Neuronal stem cell (in vitro differentiated cells): ENCODE data around the gene PRUNE2.

ENCODE experiments used
- DNase-seq: peaks from one replicate; pipeline ENCODE4 v3.0.0-alpha.2; 2013; ENCODE audit warnings: low spot score
- H2AFZ ChIP-seq: one replicate; pipeline ENCODE4 v1.6.1; 2013; ENCODE audit warnings: mild to moderate bottlenecking, low read length, inconsistent platforms
- H2AK5ac ChIP-seq: 2 replicates; pipeline ENCODE4 v1.6.1; 2013; ENCODE audit warnings: low read depth, mild to moderate bottlenecking, inconsistent platforms, low read length, moderate library complexity, mixed read lengths
- H2BK120ac ChIP-seq: 2 replicates; pipeline ENCODE4 v1.6.1; 2013; ENCODE audit warnings: low read depth, mild to moderate bottlenecking, inconsistent platforms, low read length, moderate library complexity, mixed read lengths
- H2BK12ac ChIP-seq: one replicate; pipeline ENCODE4 v1.6.1; 2013; ENCODE audit warnings: low read length, inconsistent platforms
- H2BK15ac ChIP-seq: 2 replicates; pipeline ENCODE4 v1.6.1; 2013; ENCODE audit warnings: mild to moderate bottlenecking, low read length, inconsistent platforms, mixed read lengths
- H2BK5ac ChIP-seq: one replicate; pipeline ENCODE4 v1.6.1; 2013; ENCODE audit warnings: inconsistent platforms, mild to moderate bottlenecking, low read length, moderate library complexity
- H3K14ac ChIP-seq: one replicate; pipeline ENCODE4 v1.6.1; 2013; ENCODE audit warnings: low read length, inconsistent platforms
- H3K18ac ChIP-seq: 2 replicates; pipeline ENCODE4 v1.6.1; 2013; ENCODE audit warnings: low read length, inconsistent platforms
- H3K23ac ChIP-seq: 2 replicates; pipeline ENCODE4 v1.6.1; 2013; ENCODE audit warnings: low read depth, mild to moderate bottlenecking, mixed read lengths, low read length, inconsistent platforms; ENCODE audit not compliant: poor library complexity
- H3K27ac ChIP-seq: replicated peaks from 3 replicates; pipeline ENCODE4 v1.5.1; 2013; ENCODE audit warnings: low read length, inconsistent platforms
- H3K27me3 ChIP-seq, 3 experiments: 2 replicates each; pipeline ENCODE4 v1.6.1; 2013; ENCODE audit warnings: low read length in 3 of 3, mild to moderate bottlenecking in 2 of 3, inconsistent platforms in 1 of 3, low read depth in 1 of 3, mixed read lengths in 1 of 3, moderate library complexity in 1 of 3; ENCODE audit not compliant: control insufficient read depth in 3 of 3, insufficient read depth in 3 of 3
- H3K36me3 ChIP-seq, 2 donors: replicated peaks in 1 of 2; 2 replicates each; pipeline ENCODE4 v1.6.1; 2013; ENCODE audit warnings: low read length in 2 of 2; ENCODE audit not compliant: control insufficient read depth in 2 of 2, insufficient read depth in 2 of 2
- H3K4ac ChIP-seq: 2 replicates; pipeline ENCODE4 v1.6.1; 2013; ENCODE audit warnings: inconsistent platforms, mild to moderate bottlenecking, low read length, moderate library complexity
- H3K4me1 ChIP-seq, 2 donors: 1 replicate in 1 of 2; 2 replicates in 1 of 2; pipeline ENCODE4 v1.6.1; 2013; ENCODE audit warnings: low read length in 2 of 2, low read depth in 1 of 2; ENCODE audit not compliant: control insufficient read depth in 2 of 2, insufficient read depth in 1 of 2
- H3K4me2 ChIP-seq: one replicate; pipeline ENCODE4 v1.6.1; 2013; ENCODE audit warnings: mild to moderate bottlenecking, low read length, inconsistent platforms; ENCODE audit not compliant: insufficient read depth, poor library complexity, severe bottlenecking
- H3K4me3 ChIP-seq, 2 donors: 2 replicates each; pipeline ENCODE4 v1.5.1; 2013; ENCODE audit warnings: low read length in 2 of 2, mild to moderate bottlenecking in 2 of 2, inconsistent platforms in 1 of 2, moderate library complexity in 1 of 2
- H3K79me1 ChIP-seq: one replicate; pipeline ENCODE4 v1.6.1; 2013; ENCODE audit warnings: low read depth, mild to moderate bottlenecking, inconsistent platforms, low read length, moderate library complexity
- H3K9ac ChIP-seq: one replicate; pipeline ENCODE4 v1.6.1; 2013; ENCODE audit warnings: mild to moderate bottlenecking, low read depth, low read length, inconsistent platforms; ENCODE audit not compliant: poor library complexity
- H3K9me3 ChIP-seq, 2 donors: replicated peaks in 1 of 2; 2 replicates each; pipeline versions ENCODE3 to v1.6.1; 2013; ENCODE audit warnings: low read length in 2 of 2, mild to moderate bottlenecking in 2 of 2, inconsistent platforms in 1 of 2, low read depth in 1 of 2, mixed read lengths in 1 of 2, moderate library complexity in 1 of 2; ENCODE audit not compliant: control insufficient read depth in 2 of 2, insufficient read depth in 1 of 2
- H4K8ac ChIP-seq: one replicate; pipeline ENCODE4 v1.6.1; 2013; ENCODE audit warnings: low read depth, mild to moderate bottlenecking, inconsistent platforms, low read length, moderate library complexity
- H4K91ac ChIP-seq: one replicate; pipeline ENCODE4 v1.6.1; 2013; ENCODE audit warnings: low read length, low read depth, mild to moderate bottlenecking, inconsistent platforms; ENCODE audit not compliant: poor library complexity
- WGBS, 2 donors: extraction: QIAGEN DNeasy Blood & Tissue Kit; methylation state at CpG; one replicate each; pipeline ENCODE4 v1.1.7; 2013; ENCODE audit warnings: missing lambda C conversion rate in 2 of 2, mixed read lengths in 1 of 2; ENCODE audit not compliant: insufficient read length in 2 of 2, insufficient replicate concordance in 1 of 2; ENCODE audit errors: extremely low coverage in 2 of 2; 5-methylcytosine and 5-hydroxymethylcytosine counted together

PRUNE2 gene

GRCh38 chr9:76586390-76587314, 319.3 kb downstream of the PRUNE2 start:
- peaks cover 2 to 3% of the 10 kb centered on the region in 2 donors for H3K4me1 ChIP-seq
- H3K9me3 ChIP-seq, result peaks cover 0 to 2% of the 10 kb centered on the region in 2 donors
- no peaks in the 10 kb centered on the region for H3K27me3 ChIP-seq
- no peak overlapping the region for H3K4me3 ChIP-seq
- H3K23ac ChIP-seq, result no peak overlapping the region
- no peak overlapping the region for H4K91ac ChIP-seq
- no peak overlapping the region for H3K4ac ChIP-seq
- no peak overlapping the region for H4K8ac ChIP-seq
- no peak overlapping the region for H3K27ac ChIP-seq
- no peak overlapping the region for H3K4me2 ChIP-seq
- no peak for DNase-seq
- no peaks in the 10 kb centered on the region for H3K79me1 ChIP-seq
- no peaks in the 10 kb centered on the region for H3K36me3 ChIP-seq
- H3K14ac ChIP-seq, result no peak overlapping the region
- no peak overlapping the region for H2BK15ac ChIP-seq
- no peak overlapping the region for H2BK120ac ChIP-seq
- no CpG with 5 or more reads among the region's 6 CpGs for WGBS, 2 donors
- no peak overlapping the region for H2BK5ac ChIP-seq
- no peak overlapping the region for H2BK12ac ChIP-seq
- no peak overlapping the region for H2AK5ac ChIP-seq
- H3K18ac ChIP-seq, result no peak overlapping the region
- H2AFZ ChIP-seq, result no peak overlapping the region
- H3K9ac ChIP-seq, result no peak overlapping the region

- Histone ChIP-seq H2BK5ac (no peak overlapping the region), H3K4me1 (peaks cover 0 to 1% of the 10 kb centered on the region in 2 donors), H3K4ac (no peak overlapping the region), H3K4me3 (no peak overlapping the region), H3K14ac (no peak overlapping the region), H2BK15ac (no peak overlapping the region), H3K23ac (no peak overlapping the region), H4K8ac (no peak overlapping the region), H3K9ac (no peak overlapping the region), H2AFZ (no peak overlapping the region), H3K9me3 (peaks cover 0 to 2% of the 10 kb centered on the region in 2 donors), H3K18ac (no peak overlapping the region), H3K4me2 (no peak overlapping the region), H3K27me3 (no peaks in the 10 kb centered on the region), H2BK120ac (no peak overlapping the region), H3K36me3 (no peaks in the 10 kb centered on the region), H2AK5ac (no peak overlapping the region), H2BK12ac (no peak overlapping the region), H3K27ac (no peak overlapping the region), H3K79me1 (no peaks in the 10 kb centered on the region), H4K91ac (no peak overlapping the region)
- no peak for DNase-seq
- no CpG with 5 or more reads among the region's 6 CpGs for WGBS, 2 donors
These were observed 320.2 kb downstream of the PRUNE2 start for GRCh38 chr9:76585487-76586389.

- Histone ChIP-seq H2AFZ (no peak overlapping the region), H3K27me3 (no peaks in the 10 kb centered on the region), H3K9me3 (peaks cover 0 to 2% of the 10 kb centered on the region in 2 donors), H3K14ac (no peak overlapping the region), H3K4me2 (no peak overlapping the region), H3K4ac (no peak overlapping the region), H3K4me3 (no peak overlapping the region), H3K18ac (no peak overlapping the region), H4K91ac (no peak overlapping the region), H2BK120ac (no peak overlapping the region), H3K27ac (no peak overlapping the region), H3K36me3 (no peaks in the 10 kb centered on the region), H3K79me1 (no peaks in the 10 kb centered on the region), H2BK5ac (no peak overlapping the region), H4K8ac (no peak overlapping the region), H2AK5ac (no peak overlapping the region), H3K4me1 (peaks cover 0 to 4% of the 10 kb centered on the region in 2 donors), H2BK12ac (no peak overlapping the region), H3K9ac (no peak overlapping the region), H2BK15ac (no peak overlapping the region), H3K23ac (no peak overlapping the region)
- no peak for DNase-seq
- no CpG with 5 or more reads among the region's 7 CpGs for WGBS, 2 donors
These were observed 322.7 kb downstream of the PRUNE2 start for GRCh38 chr9:76583256-76583655.

GRCh38 chr9:76581731-76582130, 324.2 kb downstream of the PRUNE2 start:
- no peaks in the 10 kb centered on the region for H3K79me1 ChIP-seq
- H3K9me3 ChIP-seq, result peaks cover 0 to 2% of the 10 kb centered on the region in 2 donors
- no peak overlapping the region for H3K4ac ChIP-seq
- H3K4me1 ChIP-seq, result peaks cover 0 to 3% of the 10 kb centered on the region in 2 donors
- no peak overlapping the region for H2AFZ ChIP-seq
- no peak overlapping the region for H3K9ac ChIP-seq
- no peaks in the 10 kb centered on the region for H3K27me3 ChIP-seq
- no peak for DNase-seq
- no peak overlapping the region for H3K27ac ChIP-seq
- H2BK120ac ChIP-seq, result no peak overlapping the region
- H2BK12ac ChIP-seq, result no peak overlapping the region
- H3K18ac ChIP-seq, result no peak overlapping the region
- H2BK5ac ChIP-seq, result no peak overlapping the region
- no peak overlapping the region for H4K8ac ChIP-seq
- no peak overlapping the region for H3K4me3 ChIP-seq
- H4K91ac ChIP-seq, result no peak overlapping the region
- no CpG with 5 or more reads among the region's 2 CpGs for WGBS, 2 donors
- no peak overlapping the region for H3K23ac ChIP-seq
- H2BK15ac ChIP-seq, result no peak overlapping the region
- H3K14ac ChIP-seq, result no peak overlapping the region
- no peak overlapping the region for H2AK5ac ChIP-seq
- no peaks in the 10 kb centered on the region for H3K36me3 ChIP-seq
- no peak overlapping the region for H3K4me2 ChIP-seq
